Stimulated activated CD4-positive, alpha-beta T cell treated with anti-CD3 and anti-CD28 coated beads, Interleukin-1b, Interleukin-23, amount 100 ng/mL, for 1 hour (primary cell): ENCODE measurements around the gene ISLR2.
"Not testable (repeated sequence)": the region's sequence is repeated elsewhere in the genome, so short reads cannot be mapped to it uniquely, and the experiment has no call there.

Experiments used
- DNase-seq, 2 donors: peaks; one replicate each; pipeline ENCODE4 v3.0.0-alpha.2; 2020; ENCODE audit warnings: low read depth in 2 of 2

The ISLR2 gene

GRCh38 chr15:74130155-74130848, at the start of gene ISLR2:
ISLR2 (plus strand) TSS chr15:74130586; CDS start chr15:74132755, 2,169 bp downstream.
- DNase-seq, result no peak

- DNase-seq, result not testable (repeated sequence)
Observed at GRCh38 chr15:74082450-74082849, 47.9 kb upstream of the ISLR2 start, which contains the start of gene GOLGA6A. GOLGA6A (minus strand) TSS chr15:74082550; CDS start chr15:74082509, 41 bp downstream.

GRCh38 chr15:74094567-74094966, 35.8 kb upstream of the ISLR2 start:
- DNase-seq, result not testable (repeated sequence)

GRCh38 chr15:74095610-74096009, 34.8 kb upstream of the ISLR2 start:
- not testable (repeated sequence) for DNase-seq

GRCh38 chr15:74096753-74097474, 33.5 kb upstream of the ISLR2 start:
- not testable (repeated sequence) for DNase-seq

GRCh38 chr15:74099963-74100733, 30.2 kb upstream of the ISLR2 start:
- peak; percentile 2 to 46 for DNase-seq

- DNase-seq, result no peak
Observed at GRCh38 chr15:74108111-74108510, 22.3 kb upstream of the ISLR2 start.

- not testable (repeated sequence) for DNase-seq
Observed at GRCh38 chr15:74108611-74109010, 21.8 kb upstream of the ISLR2 start.

GRCh38 chr15:74109713-74110112, 20.7 kb upstream of the ISLR2 start:
- DNase-seq, result no peak

- DNase-seq, result no peak
Observed at GRCh38 chr15:74120426-74120825, 10.0 kb upstream of the ISLR2 start.

GRCh38 chr15:74121039-74121438, 9.3 kb upstream of the ISLR2 start:
- DNase-seq, result no peak

- no peak for DNase-seq
Observed at GRCh38 chr15:74121858-74122257, 8.5 kb upstream of the ISLR2 start.

GRCh38 chr15:74122403-74123130, 7.8 kb upstream of the ISLR2 start:
- no peak for DNase-seq

GRCh38 chr15:74123131-74123429, 7.3 kb upstream of the ISLR2 start:
- DNase-seq, result no peak

- DNase-seq, result no peak
Observed at GRCh38 chr15:74123658-74124057, 6.7 kb upstream of the ISLR2 start.

- no peak for DNase-seq
Observed at GRCh38 chr15:74124196-74124595, 6.2 kb upstream of the ISLR2 start.

- no peak for DNase-seq
Observed at GRCh38 chr15:74124759-74125158, 5.6 kb upstream of the ISLR2 start.

- peak; percentile 57 to 80 for DNase-seq
Observed at GRCh38 chr15:74127255-74127953, 3.0 kb upstream of the ISLR2 start.

- no peak for DNase-seq
Observed at GRCh38 chr15:74127954-74128784, 2.2 kb upstream of the ISLR2 start.
